ENCODE measurements around the gene EXOSC6.

DNA sequence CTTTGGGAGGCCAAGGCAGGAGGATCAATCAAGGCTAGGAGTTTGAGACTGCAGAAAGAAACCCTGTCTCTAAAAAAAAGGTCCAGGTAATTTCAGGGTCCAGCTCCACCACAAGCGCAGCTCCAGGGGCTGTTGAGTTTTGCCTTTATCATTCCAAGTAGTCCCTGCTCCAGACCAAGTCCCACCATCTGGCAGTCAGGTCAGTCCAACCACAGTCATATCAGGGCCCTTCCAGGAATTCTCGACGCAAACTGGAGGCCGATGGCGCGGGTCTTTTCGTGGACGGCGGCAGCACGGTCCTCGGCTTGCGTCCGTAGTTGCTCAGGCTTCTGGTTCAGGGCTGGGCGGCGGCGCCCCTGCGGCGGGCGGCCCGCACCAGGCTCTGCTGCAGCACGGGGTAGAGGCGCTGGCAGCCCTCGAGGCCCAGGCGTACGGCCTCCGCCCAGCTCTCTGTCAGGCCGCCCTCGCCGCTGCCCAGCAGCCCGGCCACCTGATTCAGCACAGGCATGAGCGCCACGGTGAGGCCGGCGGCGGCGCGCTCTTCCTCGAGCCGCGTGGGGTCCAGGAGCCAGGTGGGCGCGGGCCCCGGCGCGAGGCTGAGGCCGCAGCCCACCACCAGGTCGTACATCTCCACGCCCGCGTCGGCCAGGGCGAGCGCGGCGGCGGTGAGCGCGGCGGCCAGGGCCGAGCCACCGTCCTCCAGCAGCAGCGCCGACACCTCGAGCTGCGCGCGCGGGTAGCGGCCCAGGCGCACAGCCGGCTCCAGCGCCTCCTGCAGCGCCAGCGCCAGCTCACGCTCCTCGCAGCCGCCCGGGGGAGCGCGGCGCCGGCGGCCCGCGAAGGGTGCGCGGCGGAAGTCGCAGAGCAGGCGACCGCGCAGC lies 752 bp downstream of the EXOSC6 start:
- TF ChIP-seq POLR2A (IDR thresholded peaks at IDR 0.05), result no peak
- TF ChIP-seq, protein P1, sequence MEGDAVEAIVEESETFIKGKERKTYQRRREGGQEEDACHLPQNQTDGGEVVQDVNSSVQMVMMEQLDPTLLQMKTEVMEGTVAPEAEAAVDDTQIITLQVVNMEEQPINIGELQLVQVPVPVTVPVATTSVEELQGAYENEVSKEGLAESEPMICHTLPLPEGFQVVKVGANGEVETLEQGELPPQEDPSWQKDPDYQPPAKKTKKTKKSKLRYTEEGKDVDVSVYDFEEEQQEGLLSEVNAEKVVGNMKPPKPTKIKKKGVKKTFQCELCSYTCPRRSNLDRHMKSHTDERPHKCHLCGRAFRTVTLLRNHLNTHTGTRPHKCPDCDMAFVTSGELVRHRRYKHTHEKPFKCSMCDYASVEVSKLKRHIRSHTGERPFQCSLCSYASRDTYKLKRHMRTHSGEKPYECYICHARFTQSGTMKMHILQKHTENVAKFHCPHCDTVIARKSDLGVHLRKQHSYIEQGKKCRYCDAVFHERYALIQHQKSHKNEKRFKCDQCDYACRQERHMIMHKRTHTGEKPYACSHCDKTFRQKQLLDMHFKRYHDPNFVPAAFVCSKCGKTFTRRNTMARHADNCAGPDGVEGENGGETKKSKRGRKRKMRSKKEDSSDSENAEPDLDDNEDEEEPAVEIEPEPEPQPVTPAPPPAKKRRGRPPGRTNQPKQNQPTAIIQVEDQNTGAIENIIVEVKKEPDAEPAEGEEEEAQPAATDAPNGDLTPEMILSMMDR (IDR thresholded peaks at IDR 0.05 in 4 of 5, conservative IDR thresholded peaks at IDR 0.05 in 1 of 5), result no peak

Data from gastrocnemius medialis (tissue), 4 donors.